Chondrocyte (in vitro differentiated cells): ENCODE measurements around the gene PTPRE. TPM values are rescaled to one million over a fixed set of nuclear protein-coding genes. Genes with fewer than 3 reads are reported as not detected.

Experiments
- DNase-seq: peaks from one replicate; pipeline ENCODE4 v3.0.0; 2021; ENCODE audit warnings: mixed read lengths, low spot score
- H3K27ac Mint-ChIP-seq: one replicate; pipeline ENCODE4 v1.8.0; 2021; ENCODE audit warnings: mild to moderate bottlenecking, moderate library complexity, mixed read lengths; ENCODE audit not compliant: unreplicated experiment
- H3K27me3 Mint-ChIP-seq: 2 replicates; pipeline ENCODE4 v1.8.0; 2021; ENCODE audit warnings: low read depth, mixed read lengths
- H3K36me3 Mint-ChIP-seq: 2 replicates; pipeline ENCODE4 v1.8.0; 2021; ENCODE audit warnings: low read depth, mixed read lengths
- H3K4me1 Mint-ChIP-seq: 2 replicates; pipeline ENCODE4 v1.8.0; 2021; ENCODE audit warnings: low read depth, mild to moderate bottlenecking, mixed read lengths
- H3K4me3 Mint-ChIP-seq: one replicate; pipeline ENCODE4 v1.8.0; 2021; ENCODE audit warnings: mild to moderate bottlenecking, moderate library complexity, mixed read lengths; ENCODE audit not compliant: unreplicated experiment
- H3K9me3 Mint-ChIP-seq: 2 replicates; pipeline ENCODE4 v1.8.0; 2021; ENCODE audit warnings: low read depth, mixed read lengths
- CTCF ChIP-seq: fragments of 200-600 bp; sonication (generic); IDR thresholded peaks from 2 replicates; pipeline ENCODE4 v1.5.0; 2021; ENCODE audit warnings: antibody characterized with exemption, mild to moderate bottlenecking, moderate library complexity
- total RNA-seq: library from RNA; stranded (reverse); gene quantifications from 3 replicates; pipeline ENCODE4 v1.2.1, GENCODE V29; 2021

Gene PTPRE
- total RNA-seq, 1 donor from 2014 or later = 6.2 TPM

- no peak overlapping the region for H3K4me3 Mint-ChIP-seq
- H3K27ac Mint-ChIP-seq = peak overlapping the region; percentile 36
- no peaks in the 10 kb centered on the region for H3K27me3 Mint-ChIP-seq
- peaks cover 55% of the 10 kb centered on the region for H3K4me1 Mint-ChIP-seq
- H3K36me3 Mint-ChIP-seq = no peaks in the 10 kb centered on the region
- H3K9me3 Mint-ChIP-seq = no peaks in the 10 kb centered on the region
- DNase-seq = peak; percentile 81
- TF ChIP-seq CTCF = no peak
Observed at GRCh38 chr10:128060341-128061250, 153.7 kb downstream of the PTPRE start.

- Mint-ChIP-seq H3K4me1 (peaks cover 55% of the 10 kb centered on the region), H3K4me3 (no peak overlapping the region)
- peak; percentile 38 for DNase-seq
Observed at GRCh38 chr10:128061306-128062300, 154.7 kb downstream of the PTPRE start.

GRCh38 chr10:128062331-128062880, 155.5 kb downstream of the PTPRE start:
- Mint-ChIP-seq H3K27me3 (no peaks in the 10 kb centered on the region), H3K4me1 (peaks cover 55% of the 10 kb centered on the region), H3K27ac (peak overlapping the region; percentile 47), H3K9me3 (no peaks in the 10 kb centered on the region), H3K36me3 (peaks cover 11% of the 10 kb centered on the region), H3K4me3 (no peak overlapping the region)
- DNase-seq = no peak
- no peak for TF ChIP-seq CTCF

More at GRCh38 chr10:128061306-128062300, 154.7 kb downstream of the PTPRE start:
- TF ChIP-seq CTCF = no peak
- Mint-ChIP-seq H3K36me3 (peaks cover 5% of the 10 kb centered on the region), H3K27ac (peak overlapping the region; percentile 47), H3K27me3 (no peaks in the 10 kb centered on the region), H3K9me3 (no peaks in the 10 kb centered on the region)

- H3K36me3 Mint-ChIP-seq = peaks cover 12% of the 10 kb centered on the region
- H3K27me3 Mint-ChIP-seq = no peaks in the 10 kb centered on the region
- peak overlapping the region; percentile 47 for H3K27ac Mint-ChIP-seq
- peak; percentile 17 for DNase-seq
- H3K4me1 Mint-ChIP-seq = peaks cover 55% of the 10 kb centered on the region
- no peaks in the 10 kb centered on the region for H3K9me3 Mint-ChIP-seq
- no peak overlapping the region for H3K4me3 Mint-ChIP-seq
- no peak for TF ChIP-seq CTCF
Observed at GRCh38 chr10:128062881-128063563, 156.1 kb downstream of the PTPRE start.
